ENCODE data around the gene EPN2. TPM values are rescaled to one million over a fixed set of nuclear protein-coding genes. Genes with fewer than 3 reads are reported as not detected.

EPN2 gene
- total and polyA plus RNA-seq, 10 of the 15 experiments (the other 5 are each of a cell fraction or from before 2014, with no cell fraction given) = 0.26 to 8.4 (median 4.7) TPM

DNA sequence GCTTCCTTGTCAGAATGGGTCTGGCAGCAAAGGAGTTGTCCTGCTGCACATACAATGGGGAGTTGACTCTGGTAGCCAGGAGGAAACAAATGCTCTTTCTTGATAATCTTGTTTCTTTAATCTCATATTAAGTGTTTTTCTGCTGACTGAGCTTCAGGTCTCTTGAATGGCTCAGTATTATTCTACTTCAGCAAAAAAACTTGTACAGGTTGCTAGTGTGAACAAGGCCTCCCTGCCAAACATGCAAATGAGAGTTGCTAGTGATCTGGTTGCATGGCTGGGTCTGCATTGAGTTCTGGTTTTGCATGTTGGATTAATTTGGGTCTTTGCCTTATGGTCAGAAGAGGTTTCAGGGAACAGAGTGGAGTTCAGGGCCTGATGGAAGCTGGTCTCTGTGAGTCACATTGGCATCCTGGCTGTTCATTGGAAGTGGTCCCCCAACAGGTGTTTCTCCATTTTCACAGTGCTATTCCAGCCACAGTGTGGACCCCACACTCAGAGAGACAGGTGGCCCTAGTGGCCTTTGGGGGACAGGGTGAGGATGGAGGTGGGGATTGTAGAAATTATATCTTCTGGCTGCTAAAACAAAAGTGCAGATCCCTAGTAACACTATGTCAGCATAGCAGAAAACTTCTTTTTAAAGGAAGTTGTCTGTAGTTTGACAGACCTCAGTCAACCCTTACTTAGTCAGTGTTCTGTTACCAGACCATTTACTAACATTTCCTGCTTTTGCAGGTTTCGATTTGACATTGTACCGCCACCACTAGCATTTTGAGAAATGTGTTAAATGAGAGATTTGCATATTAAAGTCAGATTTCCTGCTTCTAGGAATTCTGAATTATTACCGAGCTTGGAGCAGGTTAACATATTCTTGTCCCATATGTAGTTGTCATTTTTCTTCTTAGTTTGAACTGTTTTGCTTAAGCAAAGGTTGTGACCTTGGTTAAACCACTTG lies 47.1 kb downstream of the EPN2 start:
- peak; percentile 85 for ATAC-seq
- Histone ChIP-seq H3K36me3 (ENCODE audit: control insufficient read depth in 2 of 2, insufficient read depth in 2 of 2, low read length in 1 of 2) (no peaks in the 10 kb centered on the region), H3K27ac (ENCODE audit: control insufficient read depth, insufficient read depth) (no peak overlapping the region), H3K4me3 (no peak overlapping the region), H2AFZ (ENCODE audit: control insufficient read depth, low read depth, low read length) (no peak overlapping the region), H3K27me3 (replicated peaks in 1 of 2; ENCODE audit: control insufficient read depth in 2 of 2, insufficient read depth in 2 of 2, low read length in 1 of 2) (no peaks in the 10 kb centered on the region), H3K4me2 (ENCODE audit: control insufficient read depth, insufficient read depth) (peak overlapping the region; percentile 78), H4K20me1 (ENCODE audit: control insufficient read depth, insufficient read depth) (0 out of 2 replicates have a peak, but pooled peaks cover 3% of the 10 kb centered on the region), H3K9me3 (replicated peaks; ENCODE audit: control insufficient read depth, insufficient read depth, low read length) (no peaks in the 10 kb centered on the region), H3K4me1 (ENCODE audit: control insufficient read depth, insufficient read depth, low read length) (peaks cover 15% of the 10 kb centered on the region), H3K9ac (ENCODE audit: control insufficient read depth, insufficient read depth, low read length) (no peak overlapping the region), H3K79me2 (ENCODE audit: control insufficient read depth, insufficient read depth, low read length) (no peaks in the 10 kb centered on the region)
- CTCF ChIA-PET = interaction anchor here (0.9 to 1.6 kb wide), 3 partner anchors 14 to 22 kb away, joined by 3 to 4 read pairs (median 3); no protein-coding TSS in a partner anchor
- POLR2A ChIA-PET = no interaction called here
- 3% methylated on average over 3 of the region's 3 CpGs for WGBS (ENCODE audit: insufficient coverage, insufficient replicate concordance, low lambda C conversion rate, missing lambda C conversion rate)
- SMC1A ChIA-PET (ENCODE audit: uncharacterized antibody, unreplicated experiment) = interaction anchor here (0.6 to 2.2 kb wide), 9 partner anchors 10 to 57 kb away, joined by 3 to 6 read pairs (median 3); no protein-coding TSS in a partner anchor
- peak; percentile 91 for FAIRE-seq
- no peak for DNase-seq (ENCODE audit: low read depth, low spot score)
- in situ Hi-C loops (cut with MboI) = no loop called here
- RAD21 ChIA-PET (ENCODE audit: unreplicated experiment) = no interaction called here
- no TSS peak for BruUV-seq (replicated peaks)
- intact Hi-C loops (cut with micrococcal nuclease; ENCODE audit: unreplicated experiment) = no loop called here
- TF ChIP-seq MXI1 (IDR thresholded peaks at IDR 0.05; ENCODE audit: low read depth, low read length) = no peak
- TF ChIP-seq ZNF217 (IDR thresholded peaks at IDR 0.05) = peak; percentile 75
- TF ChIP-seq, protein P1, sequence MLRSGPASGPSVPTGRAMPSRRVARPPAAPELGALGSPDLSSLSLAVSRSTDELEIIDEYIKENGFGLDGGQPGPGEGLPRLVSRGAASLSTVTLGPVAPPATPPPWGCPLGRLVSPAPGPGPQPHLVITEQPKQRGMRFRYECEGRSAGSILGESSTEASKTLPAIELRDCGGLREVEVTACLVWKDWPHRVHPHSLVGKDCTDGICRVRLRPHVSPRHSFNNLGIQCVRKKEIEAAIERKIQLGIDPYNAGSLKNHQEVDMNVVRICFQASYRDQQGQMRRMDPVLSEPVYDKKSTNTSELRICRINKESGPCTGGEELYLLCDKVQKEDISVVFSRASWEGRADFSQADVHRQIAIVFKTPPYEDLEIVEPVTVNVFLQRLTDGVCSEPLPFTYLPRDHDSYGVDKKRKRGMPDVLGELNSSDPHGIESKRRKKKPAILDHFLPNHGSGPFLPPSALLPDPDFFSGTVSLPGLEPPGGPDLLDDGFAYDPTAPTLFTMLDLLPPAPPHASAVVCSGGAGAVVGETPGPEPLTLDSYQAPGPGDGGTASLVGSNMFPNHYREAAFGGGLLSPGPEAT (IDR thresholded peaks at IDR 0.05; ENCODE audit: low read depth) = peak; percentile 46; the same call in 1 of the 2 replicates
- no peak for TF ChIP-seq SP1 (IDR thresholded peaks at IDR 0.05; ENCODE audit: low read depth, low read length)
- TF ChIP-seq MEF2A (IDR thresholded peaks at IDR 0.05; ENCODE audit: insufficient read depth, low read depth, low read length) = no peak
- no peak for TF ChIP-seq IRF4 (IDR thresholded peaks at IDR 0.05; ENCODE audit: low read depth, low read length)
- peak in 1 of 2 experiments; percentile 61; a peak in 1 of 4 replicates for TF ChIP-seq ETV6 (conservative IDR thresholded peaks at IDR 0.05 in 1 of 2, IDR thresholded peaks at IDR 0.05 in 1 of 2; ENCODE audit: borderline replicate concordance in 1 of 2, low read depth in 1 of 2)
- no peak for TF ChIP-seq TCF3 (IDR thresholded peaks at IDR 0.05; ENCODE audit: borderline replicate concordance, insufficient read depth, low read depth, low read length)
- TF ChIP-seq WRNIP1 (IDR thresholded peaks at IDR 0.05; ENCODE audit: borderline replicate concordance, low read depth, low read length) = no peak
- no peak for TF ChIP-seq CREM (IDR thresholded peaks at IDR 0.05; ENCODE audit: low read depth)
- TF ChIP-seq RBBP5 (conservative IDR thresholded peaks at IDR 0.05) = no peak
- TF ChIP-seq NR2F1 (conservative IDR thresholded peaks at IDR 0.05) = peak; percentile 81
- TF ChIP-seq MTA2 (IDR thresholded peaks at IDR 0.05; ENCODE audit: low read depth) = peak; percentile 30; the same call in 1 of the 2 replicates
- TF ChIP-seq IKZF2 (IDR thresholded peaks at IDR 0.05) = peak; percentile 84 to 93
- peak; percentile 83 for TF ChIP-seq IKZF1 (conservative IDR thresholded peaks at IDR 0.05)
- TF ChIP-seq DPF2 (IDR thresholded peaks at IDR 0.05) = peak; percentile 69
- peak; percentile 26; the same call in 1 of the 2 replicates for TF ChIP-seq PAX5 (IDR thresholded peaks at IDR 0.05; ENCODE audit: borderline replicate concordance, low read depth, low read length)
- peak; percentile 28; the same call in 1 of the 2 replicates for TF ChIP-seq BMI1 (IDR thresholded peaks at IDR 0.05; ENCODE audit: borderline replicate concordance)
- TF ChIP-seq, protein P2, sequence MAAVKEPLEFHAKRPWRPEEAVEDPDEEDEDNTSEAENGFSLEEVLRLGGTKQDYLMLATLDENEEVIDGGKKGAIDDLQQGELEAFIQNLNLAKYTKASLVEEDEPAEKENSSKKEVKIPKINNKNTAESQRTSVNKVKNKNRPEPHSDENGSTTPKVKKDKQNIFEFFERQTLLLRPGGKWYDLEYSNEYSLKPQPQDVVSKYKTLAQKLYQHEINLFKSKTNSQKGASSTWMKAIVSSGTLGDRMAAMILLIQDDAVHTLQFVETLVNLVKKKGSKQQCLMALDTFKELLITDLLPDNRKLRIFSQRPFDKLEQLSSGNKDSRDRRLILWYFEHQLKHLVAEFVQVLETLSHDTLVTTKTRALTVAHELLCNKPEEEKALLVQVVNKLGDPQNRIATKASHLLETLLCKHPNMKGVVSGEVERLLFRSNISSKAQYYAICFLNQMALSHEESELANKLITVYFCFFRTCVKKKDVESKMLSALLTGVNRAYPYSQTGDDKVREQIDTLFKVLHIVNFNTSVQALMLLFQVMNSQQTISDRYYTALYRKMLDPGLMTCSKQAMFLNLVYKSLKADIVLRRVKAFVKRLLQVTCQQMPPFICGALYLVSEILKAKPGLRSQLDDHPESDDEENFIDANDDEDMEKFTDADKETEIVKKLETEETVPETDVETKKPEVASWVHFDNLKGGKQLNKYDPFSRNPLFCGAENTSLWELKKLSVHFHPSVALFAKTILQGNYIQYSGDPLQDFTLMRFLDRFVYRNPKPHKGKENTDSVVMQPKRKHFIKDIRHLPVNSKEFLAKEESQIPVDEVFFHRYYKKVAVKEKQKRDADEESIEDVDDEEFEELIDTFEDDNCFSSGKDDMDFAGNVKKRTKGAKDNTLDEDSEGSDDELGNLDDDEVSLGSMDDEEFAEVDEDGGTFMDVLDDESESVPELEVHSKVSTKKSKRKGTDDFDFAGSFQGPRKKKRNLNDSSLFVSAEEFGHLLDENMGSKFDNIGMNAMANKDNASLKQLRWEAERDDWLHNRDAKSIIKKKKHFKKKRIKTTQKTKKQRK (IDR thresholded peaks at IDR 0.05; ENCODE audit: low read depth, low read length) = no peak
- peak; percentile 35; the same call in 1 of the 2 replicates for TF ChIP-seq JUNB (IDR thresholded peaks at IDR 0.05)

All from GM12878 (cell line).